Osteocyte (in vitro differentiated cells): ENCODE data around the gene FOXO6. TPM values are rescaled to one million over a fixed set of nuclear protein-coding genes. Genes with fewer than 3 reads are reported as not detected.

Experiments
- DNase-seq: peaks from one replicate; pipeline ENCODE4 v3.0.0; 2021; ENCODE audit warnings: mixed read lengths; ENCODE audit not compliant: unreplicated experiment; ENCODE audit errors: extremely low spot score
- H3K27ac Mint-ChIP-seq: one replicate; pipeline ENCODE4 v1.8.0; 2021; ENCODE audit warnings: mild to moderate bottlenecking, mixed read lengths; ENCODE audit not compliant: unreplicated experiment
- H3K27me3 Mint-ChIP-seq: one replicate; pipeline ENCODE4 v1.8.0; 2021; ENCODE audit warnings: mixed read lengths; ENCODE audit not compliant: unreplicated experiment
- H3K36me3 Mint-ChIP-seq: one replicate; pipeline ENCODE4 v1.8.0; 2021; ENCODE audit warnings: mixed read lengths; ENCODE audit not compliant: unreplicated experiment
- H3K4me1 Mint-ChIP-seq: one replicate; pipeline ENCODE4 v1.8.0; 2021; ENCODE audit warnings: mixed read lengths; ENCODE audit not compliant: unreplicated experiment
- H3K4me3 Mint-ChIP-seq: one replicate; pipeline ENCODE4 v1.8.0; 2021; ENCODE audit warnings: mild to moderate bottlenecking, moderate library complexity, mixed read lengths; ENCODE audit not compliant: unreplicated experiment
- H3K9me3 Mint-ChIP-seq: one replicate; pipeline ENCODE4 v1.8.0; 2021; ENCODE audit warnings: mixed read lengths; ENCODE audit not compliant: unreplicated experiment
- CTCF ChIP-seq: fragments of 200-600 bp; sonication (generic); IDR thresholded peaks from 2 replicates; pipeline ENCODE4 v1.5.0; 2021; ENCODE audit warnings: antibody characterized with exemption, mild to moderate bottlenecking, moderate library complexity
- total RNA-seq: library from RNA; stranded (reverse); gene quantifications from 2 replicates; pipeline ENCODE4 v1.2.1, GENCODE V29; 2021

Gene FOXO6
- total RNA-seq, 1 donor from 2014 or later, result 0.99 TPM

GRCh38 chr1:41355356-41355755 lies 5.9 kb upstream of the FOXO6 start:
- Mint-ChIP-seq H3K9me3 (no peaks in the 10 kb centered on the region), H3K27ac (no peak overlapping the region), H3K27me3 (peaks cover 4% of the 10 kb centered on the region), H3K4me3 (no peak overlapping the region), H3K36me3 (no peaks in the 10 kb centered on the region), H3K4me1 (peaks cover 25% of the 10 kb centered on the region)
- no peak for TF ChIP-seq CTCF
- DNase-seq, result no peak

- H3K36me3 Mint-ChIP-seq, result no peaks in the 10 kb centered on the region
- no peak overlapping the region for H3K27ac Mint-ChIP-seq
- H3K9me3 Mint-ChIP-seq, result no peaks in the 10 kb centered on the region
- H3K4me3 Mint-ChIP-seq, result no peak overlapping the region
- no peak for TF ChIP-seq CTCF
- H3K27me3 Mint-ChIP-seq, result peaks cover 4% of the 10 kb centered on the region
- no peak for DNase-seq
- peaks cover 29% of the 10 kb centered on the region for H3K4me1 Mint-ChIP-seq
Observed at GRCh38 chr1:41355761-41356160, 5.5 kb upstream of the FOXO6 start.

GRCh38 chr1:41356752-41357151 lies 4.5 kb upstream of the FOXO6 start:
- H3K4me1 Mint-ChIP-seq, result peaks cover 30% of the 10 kb centered on the region
- H3K9me3 Mint-ChIP-seq, result no peaks in the 10 kb centered on the region
- H3K36me3 Mint-ChIP-seq, result no peaks in the 10 kb centered on the region
- no peak overlapping the region for H3K4me3 Mint-ChIP-seq
- DNase-seq, result no peak
- peaks cover 3% of the 10 kb centered on the region for H3K27me3 Mint-ChIP-seq
- no peak overlapping the region for H3K27ac Mint-ChIP-seq
- TF ChIP-seq CTCF, result no peak

GRCh38 chr1:41357451-41358101 lies 3.7 kb upstream of the FOXO6 start:
- peaks cover 30% of the 10 kb centered on the region for H3K4me1 Mint-ChIP-seq
- no peak for TF ChIP-seq CTCF
- no peaks in the 10 kb centered on the region for H3K36me3 Mint-ChIP-seq
- H3K27ac Mint-ChIP-seq, result no peak overlapping the region
- H3K4me3 Mint-ChIP-seq, result no peak overlapping the region
- DNase-seq, result no peak
- H3K9me3 Mint-ChIP-seq, result no peaks in the 10 kb centered on the region
- H3K27me3 Mint-ChIP-seq, result peaks cover 3% of the 10 kb centered on the region

GRCh38 chr1:41358131-41359021 lies 2.9 kb upstream of the FOXO6 start:
- Mint-ChIP-seq H3K27ac (no peak overlapping the region), H3K4me3 (no peak overlapping the region), H3K36me3 (no peaks in the 10 kb centered on the region), H3K4me1 (peaks cover 30% of the 10 kb centered on the region), H3K9me3 (no peaks in the 10 kb centered on the region), H3K27me3 (peaks cover 3% of the 10 kb centered on the region)
- TF ChIP-seq CTCF, result no peak
- DNase-seq, result no peak
